IMR-90 (cell line): Measurements from ENCODE around the gene SPRED2. TPM values are rescaled to one million over a fixed set of nuclear protein-coding genes. Genes with fewer than 3 reads are reported as not detected.

Experiments used
- ATAC-seq: fragments of 200-7000 bp; cut with Tn5 transposase; 2 replicates; pipeline ENCODE4 v1.9.1; 2020; ENCODE audit warnings: low read depth, mild to moderate bottlenecking, moderate library complexity
- BruUV-seq: library from RNA; stranded (reverse); fragments of 400-500 nt; replicated peaks from 2 replicates; lab custom pipeline; 2021; lab: Mats Ljungman, UMichigan
- CTCF ChIA-PET: fragments of 300-600 bp; formaldehyde crosslinking; extraction: SDS; loops from one replicate; lab custom pipeline; 2021; ENCODE audit warnings: antibody characterized with exemption; lab: Yijun Ruan, JAX
- POLR2A ChIA-PET: fragments of 300-600 bp; sonication (Branson Sonifier 250); formaldehyde crosslinking; loops from one replicate; lab custom pipeline; 2022; ENCODE audit warnings: antibody characterized with exemption; ENCODE audit not compliant: unreplicated experiment; lab: Charles Lee
- DNase-seq: peaks from one replicate; pipeline ENCODE4 v3.0.0; 2013
- H2AFZ ChIP-seq: replicated peaks from 2 replicates; pipeline ENCODE3; 2013; ENCODE audit warnings: low read length, mild to moderate bottlenecking; ENCODE audit not compliant: poor library complexity
- H2AK5ac ChIP-seq: 2 replicates; pipeline ENCODE4 v1.6.1; 2013; ENCODE audit warnings: low read depth, low read length, inconsistent platforms
- H2AK9ac ChIP-seq: replicated peaks from 2 replicates; pipeline ENCODE3; 2013; ENCODE audit warnings: mild to moderate bottlenecking, low read depth, low read length, moderate library complexity; ENCODE audit not compliant: poor library complexity
- H2BK120ac ChIP-seq: 2 replicates; pipeline ENCODE4 v1.6.1; 2013; ENCODE audit warnings: low read depth, low read length, inconsistent platforms
- H2BK15ac ChIP-seq: 3 replicates; pipeline ENCODE4 v1.6.1; 2013; ENCODE audit warnings: low read depth, low read length, inconsistent platforms
- H2BK20ac ChIP-seq: 2 replicates; pipeline ENCODE4 v1.6.1; 2013; ENCODE audit warnings: low read depth, mild to moderate bottlenecking, inconsistent platforms, low read length, moderate library complexity
- H2BK5ac ChIP-seq: 2 replicates; pipeline ENCODE4 v1.6.1; 2013; ENCODE audit warnings: mild to moderate bottlenecking, low read depth, low read length, inconsistent platforms; ENCODE audit not compliant: poor library complexity, severe bottlenecking
- H3K14ac ChIP-seq: replicated peaks from 2 replicates; pipeline ENCODE4 v1.6.1; 2013; ENCODE audit warnings: low read depth, low read length, inconsistent platforms
- H3K18ac ChIP-seq: 2 replicates; pipeline ENCODE4 v1.6.1; 2013; ENCODE audit warnings: low read depth, low read length, control low read depth
- H3K23ac ChIP-seq: 2 replicates; pipeline ENCODE4 v1.6.1; 2013; ENCODE audit warnings: low read depth, low read length, inconsistent platforms
- H3K27ac ChIP-seq: 2 replicates; pipeline ENCODE4 v1.5.1; 2013; ENCODE audit warnings: mild to moderate bottlenecking, control low read depth, low read length; ENCODE audit not compliant: insufficient read depth
- H3K27me3 ChIP-seq: 2 replicates; pipeline ENCODE4 v1.6.1; 2013; ENCODE audit warnings: low read length; ENCODE audit not compliant: control insufficient read depth, insufficient read depth
- H3K36me3 ChIP-seq: 2 replicates; pipeline ENCODE4 v1.6.1; 2013; ENCODE audit warnings: low read length, mixed read lengths; ENCODE audit not compliant: control insufficient read depth, insufficient read depth
- H3K4ac ChIP-seq: 2 replicates; pipeline ENCODE4 v1.6.1; 2013; ENCODE audit warnings: low read depth, low read length, inconsistent platforms
- H3K4me1 ChIP-seq: 2 replicates; pipeline ENCODE4 v1.6.1; 2013; ENCODE audit warnings: low read length, mixed read lengths; ENCODE audit not compliant: control insufficient read depth, insufficient read depth
- H3K4me2 ChIP-seq: 2 replicates; pipeline ENCODE4 v1.6.1; 2013; ENCODE audit warnings: low read depth, mild to moderate bottlenecking, control low read depth, low read length, moderate library complexity
- H3K4me3 ChIP-seq: 2 replicates; pipeline ENCODE4 v1.5.1; 2013; ENCODE audit warnings: low read depth, mild to moderate bottlenecking, control low read depth, low read length, moderate library complexity; ENCODE audit not compliant: insufficient read depth
- H3K56ac ChIP-seq: 2 replicates; pipeline ENCODE4 v1.6.1; 2013; ENCODE audit warnings: low read length, inconsistent platforms; ENCODE audit not compliant: insufficient read depth; ENCODE audit errors: extremely low read depth
- H3K79me1 ChIP-seq, 2 experiments: 2 replicates each; pipeline ENCODE4 v1.6.1; 2013; ENCODE audit warnings: low read length in 2 of 2, inconsistent platforms in 1 of 2, low read depth in 1 of 2
- H3K9ac ChIP-seq: 2 replicates; pipeline ENCODE4 v1.6.1; 2013; ENCODE audit warnings: low read depth, low read length, control low read depth
- H3K9me1 ChIP-seq: 2 replicates; pipeline ENCODE4 v1.6.1; 2013; ENCODE audit warnings: low read length, inconsistent platforms; ENCODE audit not compliant: insufficient read depth
- H3K9me3 ChIP-seq: 2 replicates; pipeline ENCODE4 v1.6.1; 2013; ENCODE audit warnings: low read length; ENCODE audit not compliant: control insufficient read depth, insufficient read depth
- H4K20me1 ChIP-seq: 2 replicates; pipeline ENCODE4 v1.6.1; 2013; ENCODE audit warnings: low read length, inconsistent platforms; ENCODE audit not compliant: insufficient read depth
- H4K5ac ChIP-seq: 2 replicates; pipeline ENCODE4 v1.6.1; 2013; ENCODE audit warnings: mild to moderate bottlenecking, low read depth, low read length, control low read depth
- H4K8ac ChIP-seq, 2 experiments: 2 replicates each; pipeline ENCODE4 v1.6.1; 2013; ENCODE audit warnings: low read depth in 2 of 2, low read length in 2 of 2, control low read depth in 1 of 2, inconsistent platforms in 1 of 2
- H4K91ac ChIP-seq: 2 replicates; pipeline ENCODE4 v1.6.1; 2013; ENCODE audit warnings: low read depth, low read length, inconsistent platforms; ENCODE audit not compliant: insufficient read depth
- CEBPB ChIP-seq: IDR thresholded peaks from 2 replicates; pipeline ENCODE4 v1.6.1; 2012; ENCODE audit warnings: low read depth, low read length, improper control_type of control experiment
- CTCF ChIP-seq: conservative IDR thresholded peaks from 2 replicates; pipeline ENCODE4 v1.5.1; 2012; ENCODE audit warnings: mild to moderate bottlenecking, low read depth, low read length, improper control_type of control experiment
- ELK1 ChIP-seq: fragments of 150-350 bp; IDR thresholded peaks from 2 replicates; pipeline ENCODE4 v1.6.1; 2016; ENCODE audit warnings: low read depth, mild to moderate bottlenecking, low read length, moderate library complexity, borderline replicate concordance
- FOS ChIP-seq: fragments of 150-350 bp; IDR thresholded peaks from 2 replicates; pipeline ENCODE4 v1.6.1; 2016; ENCODE audit warnings: low read depth, low read length
- MAFK ChIP-seq: IDR thresholded peaks from 2 replicates; pipeline ENCODE4 v1.6.1; 2012; ENCODE audit warnings: low read depth, low read length, improper control_type of control experiment
- MAZ ChIP-seq: IDR thresholded peaks from 2 replicates; pipeline ENCODE4 v1.6.1; 2012; ENCODE audit warnings: low read depth, mild to moderate bottlenecking, low read length, improper control_type of control experiment, moderate library complexity, borderline replicate concordance
- MXI1 ChIP-seq: IDR thresholded peaks from 2 replicates; pipeline ENCODE4 v1.6.1; 2012; ENCODE audit warnings: low read depth, mild to moderate bottlenecking, low read length, moderate library complexity, borderline replicate concordance
- NFE2L2 ChIP-seq: fragments of 150-350 bp; IDR thresholded peaks from 2 replicates; pipeline ENCODE4 v1.6.1; 2016; ENCODE audit warnings: low read depth, mild to moderate bottlenecking, low read length
- RCOR1 ChIP-seq: IDR thresholded peaks from 2 replicates; pipeline ENCODE4 v1.6.1; 2012; ENCODE audit warnings: mild to moderate bottlenecking, low read length, improper control_type of control experiment; ENCODE audit not compliant: insufficient replicate concordance
- RFX5 ChIP-seq: IDR thresholded peaks from 2 replicates; pipeline ENCODE4 v1.8.0; 2012; ENCODE audit warnings: low read depth, mild to moderate bottlenecking, low read length, moderate library complexity
- WGBS, 2 experiments: methylation state at CpG; one replicate each; pipeline versions ENCODE4 v1.1.5 to v1.1.7; 2013; ENCODE audit warnings: missing lambda C conversion rate in 2 of 2; ENCODE audit not compliant: insufficient read length in 1 of 2; ENCODE audit errors: extremely low coverage in 2 of 2; 5-methylcytosine and 5-hydroxymethylcytosine counted together
- dilution Hi-C: fragments of 300-500 bp; cut with HindIII; formaldehyde crosslinking; loops from one replicate; pipeline ENCODE4 v1.14.3; 2018; ENCODE audit warnings: low sequenced_read_pairs; ENCODE audit not compliant: unreplicated experiment
- in situ Hi-C: fragments of 300-500 bp; cut with MboI; formaldehyde crosslinking; loops from 3 replicates; pipeline ENCODE4 v1.14.3; 2019; ENCODE audit warnings: low sequenced_read_pairs, inconsistent platforms, mixed read lengths
- intact Hi-C: fragments of 100-400 bp; cut with micrococcal nuclease; formaldehyde crosslinking; loops from 2 replicates; pipeline ENCODE4 v1.10.0; 2022
- polyA plus RNA-seq, 3 experiments: library from polyadenylated mRNA; depleted of rRNA; stranded (reverse); fragments of >200 nt; gene quantifications; 2 replicates each; pipeline ENCODE4 v1.2.3, GENCODE V29; 2012; ENCODE audit warnings: low replicate concordance in 1 of 3
- total RNA-seq: library from RNA; depleted of rRNA; stranded (reverse); fragments of >200 nt; gene quantifications from 2 replicates; pipeline ENCODE4 v1.2.3, GENCODE V29; 2012

SPRED2 gene
- total and polyA plus RNA-seq, 2 of the 4 experiments (the other 2 are of a cell fraction): 4.8 to 18.7 TPM

GRCh38 chr2:65389476-65389875 is 42.9 kb downstream of the SPRED2 start:
- Histone ChIP-seq H2BK20ac (no peak overlapping the region), H3K9me1 (peaks cover 12% of the 10 kb centered on the region), H3K27me3 (no peaks in the 10 kb centered on the region), H3K4ac (no peak overlapping the region), H3K4me3 (no peak overlapping the region), H3K23ac (no peak overlapping the region), H3K4me2 (no peak overlapping the region), H2AFZ (no peak overlapping the region), H3K18ac (no peak overlapping the region), H4K5ac (no peak overlapping the region), H2BK15ac (no peak overlapping the region), H2BK5ac (no peak overlapping the region), H2AK5ac (no peak overlapping the region), H3K9ac (no peak overlapping the region), H3K4me1 (peaks cover 6% of the 10 kb centered on the region; the same call in 1 of the 2 replicates), H2AK9ac (no peak overlapping the region), H3K14ac (no peak overlapping the region), H2BK120ac (no peak overlapping the region), H4K20me1 (peaks cover 65% of the 10 kb centered on the region), H3K79me1 (peaks cover 55 to 78% of the 10 kb centered on the region in 2 experiments), H3K27ac (no peak overlapping the region), H3K36me3 (no peaks in the 10 kb centered on the region), H4K91ac (no peak overlapping the region), H3K56ac (no peak overlapping the region), H4K8ac (no peak overlapping the region), H3K9me3 (no peaks in the 10 kb centered on the region)
- WGBS, 2 experiments: no CpG with 5 or more reads among the region's 1 CpG
- ATAC-seq (no peak), DNase-seq (no peak)
- CTCF ChIA-PET: no interaction called here
- BruUV-seq: no TSS peak
- dilution Hi-C loops: no loop called here
- POLR2A ChIA-PET: no interaction called here
- intact Hi-C loops: no loop called here
- TF ChIP-seq MAFK: no peak
- TF ChIP-seq CTCF: no peak
- no peak for TF ChIP-seq ELK1
- TF ChIP-seq RFX5: no peak
- no peak for TF ChIP-seq RCOR1
- no peak for TF ChIP-seq MAZ
- TF ChIP-seq FOS: no peak
- TF ChIP-seq CEBPB: no peak
- TF ChIP-seq NFE2L2: no peak
- TF ChIP-seq MXI1: no peak
- in situ Hi-C loops: no loop called here
